GM12801 (cell line): Measurements from ENCODE around the gene TMEM128.

ENCODE experiments used
- CTCF ChIP-seq: IDR thresholded peaks from one replicate; pipeline ENCODE4 v1.5.1; 2011; ENCODE audit warnings: control low read depth; ENCODE audit not compliant: insufficient read length; ENCODE audit errors: extremely low read depth

TMEM128 gene

GRCh38 chr4:4288098-4288497 is 40.1 kb upstream of the TMEM128 start:
- no peak for TF ChIP-seq CTCF

- no peak for TF ChIP-seq CTCF
Observed at GRCh38 chr4:4284827-4285618, 37.0 kb upstream of the TMEM128 start.

GRCh38 chr4:4281787-4282186 is 33.8 kb upstream of the TMEM128 start:
- no peak for TF ChIP-seq CTCF

GRCh38 chr4:4277531-4277930 is 29.5 kb upstream of the TMEM128 start:
- TF ChIP-seq CTCF: no peak

GRCh38 chr4:4274226-4274625 is 26.2 kb upstream of the TMEM128 start:
- no peak for TF ChIP-seq CTCF

- TF ChIP-seq CTCF: no peak
Observed at GRCh38 chr4:4271912-4272311, 23.9 kb upstream of the TMEM128 start.

- no peak for TF ChIP-seq CTCF
Observed at GRCh38 chr4:4270529-4270928, 22.5 kb upstream of the TMEM128 start.
